ENCODE results near the gene EGFL8.

EGFL8 gene

GRCh38 chr6:32170294-32170693 is 5.9 kb downstream of the EGFL8 start:
- no peak for DNase-seq (ENCODE audit: extremely low read depth, low read depth)
- TF ChIP-seq, protein P1, sequence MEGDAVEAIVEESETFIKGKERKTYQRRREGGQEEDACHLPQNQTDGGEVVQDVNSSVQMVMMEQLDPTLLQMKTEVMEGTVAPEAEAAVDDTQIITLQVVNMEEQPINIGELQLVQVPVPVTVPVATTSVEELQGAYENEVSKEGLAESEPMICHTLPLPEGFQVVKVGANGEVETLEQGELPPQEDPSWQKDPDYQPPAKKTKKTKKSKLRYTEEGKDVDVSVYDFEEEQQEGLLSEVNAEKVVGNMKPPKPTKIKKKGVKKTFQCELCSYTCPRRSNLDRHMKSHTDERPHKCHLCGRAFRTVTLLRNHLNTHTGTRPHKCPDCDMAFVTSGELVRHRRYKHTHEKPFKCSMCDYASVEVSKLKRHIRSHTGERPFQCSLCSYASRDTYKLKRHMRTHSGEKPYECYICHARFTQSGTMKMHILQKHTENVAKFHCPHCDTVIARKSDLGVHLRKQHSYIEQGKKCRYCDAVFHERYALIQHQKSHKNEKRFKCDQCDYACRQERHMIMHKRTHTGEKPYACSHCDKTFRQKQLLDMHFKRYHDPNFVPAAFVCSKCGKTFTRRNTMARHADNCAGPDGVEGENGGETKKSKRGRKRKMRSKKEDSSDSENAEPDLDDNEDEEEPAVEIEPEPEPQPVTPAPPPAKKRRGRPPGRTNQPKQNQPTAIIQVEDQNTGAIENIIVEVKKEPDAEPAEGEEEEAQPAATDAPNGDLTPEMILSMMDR (IDR thresholded peaks at IDR 0.05; ENCODE audit: low read depth, low read length), result no peak

- TF ChIP-seq, protein P1 (IDR thresholded peaks at IDR 0.05; ENCODE audit: low read depth, low read length), result no peak
- no peak for DNase-seq (ENCODE audit: extremely low read depth, low read depth)
Measured at GRCh38 chr6:32171234-32171633, 6.8 kb downstream of the EGFL8 start.

DNA sequence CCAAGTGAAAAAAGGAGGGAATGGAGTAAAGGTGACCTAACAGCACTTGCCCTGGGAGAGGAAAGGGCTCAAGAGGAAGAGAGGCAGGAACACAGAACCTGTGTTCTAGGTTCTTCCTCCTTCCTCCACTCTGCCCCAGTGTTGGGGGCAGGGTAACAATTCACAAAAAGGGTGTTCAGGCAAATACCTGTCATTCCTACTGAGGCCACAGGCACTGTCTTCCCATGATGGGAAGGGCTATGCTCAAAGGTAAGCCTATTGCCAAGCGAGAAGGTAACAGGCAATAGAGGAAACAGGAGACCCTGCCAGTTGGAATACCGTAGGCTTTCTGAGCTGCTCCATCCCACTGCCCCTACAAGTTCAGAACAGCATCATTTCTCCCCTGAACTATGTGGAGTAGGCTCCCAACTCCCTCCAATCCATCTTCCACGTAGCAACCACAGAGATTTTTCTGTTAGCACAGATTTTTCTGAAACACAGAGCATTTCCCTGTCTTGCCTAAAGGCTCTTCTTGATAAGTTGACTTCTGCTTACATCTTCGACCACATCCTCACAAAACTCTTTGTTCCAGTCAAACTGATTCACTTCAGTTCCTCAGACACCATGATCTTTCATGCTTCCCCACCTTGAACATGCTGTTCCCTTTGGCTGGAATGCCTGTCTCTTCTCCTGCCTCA is 8.8 kb downstream of the EGFL8 start:
- DNase-seq (ENCODE audit: extremely low read depth, low read depth), result no peak
- TF ChIP-seq, protein P1 (IDR thresholded peaks at IDR 0.05; ENCODE audit: low read depth, low read length), result no peak

GRCh38 chr6:32174416-32174815 is 10.0 kb downstream of the EGFL8 start:
- DNase-seq (ENCODE audit: extremely low read depth, low read depth), result no peak
- TF ChIP-seq, protein P1 (IDR thresholded peaks at IDR 0.05; ENCODE audit: low read depth, low read length), result no peak

GRCh38 chr6:32175322-32175710 is 10.9 kb downstream of the EGFL8 start:
- TF ChIP-seq, protein P1 (IDR thresholded peaks at IDR 0.05; ENCODE audit: low read depth, low read length), result no peak
- DNase-seq (ENCODE audit: extremely low read depth, low read depth), result no peak

- TF ChIP-seq, protein P1 (IDR thresholded peaks at IDR 0.05; ENCODE audit: low read depth, low read length), result no peak
- peak; percentile 97 for DNase-seq (ENCODE audit: extremely low read depth, low read depth)
Measured at GRCh38 chr6:32175711-32176475, 11.5 kb downstream of the EGFL8 start, which contains the start of gene AGPAT1. Gene AGPAT1, minus strand, starts transcription at chr6:32176084. Its CDS starts 4,588 bp downstream, at chr6:32171496.
